Peyer's patch (tissue), 4 donors: ENCODE results near the gene DENND2A. TPM values are rescaled to one million over a fixed set of nuclear protein-coding genes. Genes with fewer than 3 reads are reported as not detected.

Source experiments
- DNase-seq, 3 donors: peaks; one replicate each; pipeline ENCODE4 v3.0.0-alpha.2; 2017 to 2019
- H3K27ac ChIP-seq, 4 donors: fragments of 200-600 bp; sonication (generic); one replicate each; pipeline ENCODE4 v1.5.1; 2016 to 2019
- H3K27me3 ChIP-seq, 2 donors: fragments of 200-600 bp; sonication (generic); one replicate each; pipeline ENCODE4 v1.5.1; 2019
- H3K36me3 ChIP-seq, 3 donors: fragments of 200-600 bp; sonication (generic); one replicate each; pipeline ENCODE4 v1.5.1; 2016 to 2019
- H3K4me1 ChIP-seq, 4 donors: fragments of 200-600 bp; sonication (generic); one replicate each; pipeline ENCODE4 v1.5.1; 2016 to 2019
- H3K4me3 ChIP-seq, 4 donors: fragments of 200-600 bp; sonication (generic); 1 replicate in 3 of 4; 2 replicates in 1 of 4; pipeline ENCODE4 v1.5.1; 2016 to 2019; ENCODE audit warnings: mild to moderate bottlenecking in 1 of 4
- H3K9me3 ChIP-seq, 4 donors: fragments of 200-600 bp; sonication (generic); one replicate each; pipeline ENCODE4 v1.5.1; 2016 to 2019; ENCODE audit warnings: mild to moderate bottlenecking in 1 of 4
- CTCF ChIP-seq, 6 experiments: fragments of 450-650 bp in 4 of 6; fragments of 200-600 bp in 2 of 6; sonication (generic) in 1 of 6; IDR thresholded peaks; one replicate each; pipeline ENCODE4 v1.5.1; 2017 to 2019; ENCODE audit warnings: antibody characterized with exemption in 6 of 6, mild to moderate bottlenecking in 3 of 6, moderate library complexity in 1 of 6
- POLR2A ChIP-seq, 2 donors: fragments of 450-650 bp; IDR thresholded peaks; one replicate each; pipeline ENCODE4 v1.5.1; 2017; ENCODE audit warnings: antibody characterized with exemption in 2 of 2, mild to moderate bottlenecking in 2 of 2, moderate library complexity in 2 of 2
- total RNA-seq, 4 donors: library from RNA; depleted of rRNA; stranded (reverse); fragments of >200 nt; gene quantifications; one replicate each; pipeline ENCODE4 v1.1.0, GENCODE V29; 2016

DENND2A gene
- total RNA-seq, 4 donors from 2014 or later, result 1.6 to 44.6 (median 8.3) TPM

DNA sequence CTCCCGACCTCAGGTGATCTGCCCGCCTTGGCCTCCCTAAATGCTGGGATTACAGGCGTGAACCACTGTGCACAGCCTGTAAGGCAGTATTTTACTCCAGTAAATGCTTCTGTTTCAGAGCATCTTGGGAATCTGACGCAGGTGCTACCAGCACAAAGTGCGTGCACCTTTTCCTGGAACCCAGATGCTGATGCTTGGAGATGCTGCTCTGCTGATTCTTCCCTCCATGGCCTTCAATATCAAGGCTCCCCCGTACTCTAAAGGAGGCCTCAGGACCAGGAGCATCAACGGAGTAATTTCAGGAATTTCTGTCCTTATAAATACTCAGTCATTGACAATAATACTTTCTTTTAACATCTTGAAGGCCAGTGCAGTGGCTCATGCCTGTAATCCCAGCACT lies 23.5 kb downstream of the DENND2A start:
- no peak for DNase-seq
- TF ChIP-seq POLR2A (IDR thresholded peaks at IDR 0.05) (no peak), CTCF (IDR thresholded peaks at IDR 0.05) (no peak)
- Histone ChIP-seq H3K9me3 (no peaks in the 10 kb centered on the region), H3K4me1 (no peaks in the 10 kb centered on the region), H3K36me3 (no peaks in the 10 kb centered on the region), H3K4me3 (no peak overlapping the region), H3K27ac (no peak overlapping the region), H3K27me3 (no peaks in the 10 kb centered on the region)

DNA sequence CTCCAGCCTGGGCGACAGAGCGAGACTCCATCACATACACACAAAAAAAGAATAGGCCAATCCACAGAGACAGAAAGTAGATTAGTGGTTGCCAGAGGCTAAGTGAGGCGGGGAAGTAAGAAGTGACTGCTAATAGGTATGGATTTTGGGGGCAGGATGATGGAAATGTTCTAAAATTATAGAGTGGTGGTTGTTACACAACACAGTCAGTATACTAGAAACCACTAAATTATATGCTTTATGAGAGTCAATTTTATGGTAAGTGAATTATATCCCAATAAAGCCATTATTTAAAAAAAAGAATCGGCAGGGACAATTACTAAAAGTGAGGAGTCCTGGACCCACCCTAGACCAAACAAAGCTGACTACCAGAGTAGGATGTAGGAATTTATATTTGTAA lies 24.3 kb downstream of the DENND2A start:
- TF ChIP-seq CTCF (IDR thresholded peaks at IDR 0.05) (no peak), POLR2A (IDR thresholded peaks at IDR 0.05) (no peak)
- Histone ChIP-seq H3K36me3 (no peaks in the 10 kb centered on the region), H3K27ac (no peak overlapping the region), H3K4me3 (no peak overlapping the region), H3K4me1 (no peaks in the 10 kb centered on the region), H3K9me3 (no peaks in the 10 kb centered on the region), H3K27me3 (no peaks in the 10 kb centered on the region)
- DNase-seq, result no peak

DNA sequence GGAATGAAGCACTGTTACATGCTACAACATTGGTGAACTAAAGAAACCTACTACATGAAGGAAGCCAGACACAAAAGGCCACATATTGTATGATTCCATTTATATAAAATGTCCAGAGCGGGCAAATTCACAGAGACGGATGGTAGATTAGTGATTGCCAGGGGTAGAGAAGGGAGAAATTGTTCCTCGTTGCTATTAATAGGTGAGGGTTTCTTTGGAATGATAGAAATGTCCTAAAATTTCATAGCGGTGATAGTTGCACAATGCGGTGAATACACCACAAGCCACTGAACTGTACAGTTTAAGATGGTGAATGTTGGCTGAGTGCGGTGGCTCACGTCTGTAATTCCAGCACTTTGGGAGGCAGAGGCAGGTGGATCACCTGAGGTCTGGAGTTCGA lies 29.0 kb downstream of the DENND2A start:
- H3K9me3 ChIP-seq, result no peaks in the 10 kb centered on the region
- H3K27me3 ChIP-seq, result no peaks in the 10 kb centered on the region
- TF ChIP-seq CTCF (IDR thresholded peaks at IDR 0.05), result no peak
- no peak for TF ChIP-seq POLR2A (IDR thresholded peaks at IDR 0.05)
- no peak for DNase-seq
- no peaks in the 10 kb centered on the region for H3K36me3 ChIP-seq
- H3K4me3 ChIP-seq, result no peak overlapping the region
- H3K4me1 ChIP-seq, result no peaks in the 10 kb centered on the region
- H3K27ac ChIP-seq, result no peak overlapping the region

DNA sequence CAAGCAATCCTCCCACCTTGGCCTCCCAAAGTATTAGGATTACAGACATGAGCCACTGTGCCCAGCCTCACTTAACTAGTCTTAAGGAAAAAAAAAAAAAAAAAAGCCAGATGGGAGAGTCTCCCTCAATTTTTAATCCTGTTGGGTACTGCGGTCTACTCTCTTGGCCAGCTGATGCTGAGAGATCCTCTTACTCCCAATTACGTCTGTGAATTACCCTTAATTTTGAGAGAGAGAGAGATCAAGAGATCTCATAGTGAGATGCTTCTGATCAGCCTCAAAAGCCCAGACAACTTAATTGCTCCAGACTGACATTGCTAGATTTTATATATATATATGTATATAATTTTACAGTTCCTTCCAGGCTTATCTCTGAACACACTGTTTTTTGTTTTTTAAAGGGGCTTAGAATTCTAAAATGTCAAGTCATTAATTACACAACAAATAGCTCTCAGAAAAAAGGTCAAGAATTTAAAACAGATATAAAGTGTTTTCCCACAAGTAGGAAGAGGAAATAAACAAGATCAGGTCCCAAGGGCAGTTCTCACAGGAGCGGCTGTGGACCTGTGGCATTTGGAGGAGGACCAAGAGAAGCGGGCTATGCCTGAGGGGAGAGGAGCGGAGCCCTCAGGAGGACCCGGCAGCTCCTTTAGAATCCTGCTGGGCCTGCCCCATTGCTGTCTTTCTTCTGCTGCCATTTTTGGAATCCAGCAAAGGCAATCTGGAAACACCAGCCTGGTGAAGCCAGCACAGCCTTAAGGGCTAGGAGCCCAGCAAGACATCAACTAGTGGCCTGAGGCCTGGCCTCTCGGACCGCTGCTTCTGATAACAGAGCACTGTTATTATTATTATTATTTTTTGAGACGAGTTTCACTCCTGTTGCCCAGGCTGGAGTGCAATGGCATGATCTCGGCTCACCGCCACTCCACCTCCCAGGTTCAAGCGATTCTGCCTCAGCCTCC lies 30.1 kb downstream of the DENND2A start:
- no peak for TF ChIP-seq CTCF (IDR thresholded peaks at IDR 0.05)
- TF ChIP-seq POLR2A (IDR thresholded peaks at IDR 0.05), result no peak
- Histone ChIP-seq H3K9me3 (no peaks in the 10 kb centered on the region), H3K4me1 (no peaks in the 10 kb centered on the region), H3K27ac (no peak overlapping the region), H3K4me3 (no peak overlapping the region), H3K27me3 (no peaks in the 10 kb centered on the region), H3K36me3 (no peaks in the 10 kb centered on the region)
- no peak for DNase-seq

GRCh38 chr7:140609646-140610045 lies 31.0 kb downstream of the DENND2A start:
- Histone ChIP-seq H3K9me3 (no peaks in the 10 kb centered on the region), H3K27me3 (no peaks in the 10 kb centered on the region), H3K36me3 (no peaks in the 10 kb centered on the region), H3K4me1 (no peaks in the 10 kb centered on the region), H3K27ac (no peak overlapping the region), H3K4me3 (no peak overlapping the region)
- no peak for DNase-seq
- no peak for TF ChIP-seq POLR2A (IDR thresholded peaks at IDR 0.05)
- no peak for TF ChIP-seq CTCF (IDR thresholded peaks at IDR 0.05)
